ENCODE data around the gene PPP2R5B.

Gene PPP2R5B

DNA sequence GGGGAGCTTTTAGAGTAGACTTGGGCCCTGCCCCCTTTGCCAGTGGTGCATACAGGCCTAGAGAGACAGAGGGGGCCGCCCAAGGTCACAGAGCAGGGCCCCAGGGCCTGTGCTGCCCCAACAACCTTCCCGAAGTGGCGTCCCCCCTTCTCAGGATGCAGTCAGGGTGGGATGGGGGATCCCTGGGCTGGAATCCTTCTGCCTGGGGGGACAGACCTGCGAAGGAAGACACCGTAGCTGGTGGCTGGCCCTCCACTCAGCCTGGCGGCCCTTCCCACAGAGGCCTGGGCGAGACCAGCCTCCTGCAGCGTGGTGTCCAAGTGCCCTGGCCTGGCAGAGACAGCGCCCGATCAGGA, 31.7 kb upstream of the PPP2R5B start:
- in situ Hi-C loops (cut with HindIII; ENCODE audit: low pct_unique_long_range_greater_than_20kb, low sequenced_read_pairs): no loop called here
- DNase-seq (ENCODE audit: low read depth in 1 of 2, low spot score in 1 of 2): no peak
- no peak for TF ChIP-seq JUND (IDR thresholded peaks at IDR 0.05; ENCODE audit: low read depth)

DNA sequence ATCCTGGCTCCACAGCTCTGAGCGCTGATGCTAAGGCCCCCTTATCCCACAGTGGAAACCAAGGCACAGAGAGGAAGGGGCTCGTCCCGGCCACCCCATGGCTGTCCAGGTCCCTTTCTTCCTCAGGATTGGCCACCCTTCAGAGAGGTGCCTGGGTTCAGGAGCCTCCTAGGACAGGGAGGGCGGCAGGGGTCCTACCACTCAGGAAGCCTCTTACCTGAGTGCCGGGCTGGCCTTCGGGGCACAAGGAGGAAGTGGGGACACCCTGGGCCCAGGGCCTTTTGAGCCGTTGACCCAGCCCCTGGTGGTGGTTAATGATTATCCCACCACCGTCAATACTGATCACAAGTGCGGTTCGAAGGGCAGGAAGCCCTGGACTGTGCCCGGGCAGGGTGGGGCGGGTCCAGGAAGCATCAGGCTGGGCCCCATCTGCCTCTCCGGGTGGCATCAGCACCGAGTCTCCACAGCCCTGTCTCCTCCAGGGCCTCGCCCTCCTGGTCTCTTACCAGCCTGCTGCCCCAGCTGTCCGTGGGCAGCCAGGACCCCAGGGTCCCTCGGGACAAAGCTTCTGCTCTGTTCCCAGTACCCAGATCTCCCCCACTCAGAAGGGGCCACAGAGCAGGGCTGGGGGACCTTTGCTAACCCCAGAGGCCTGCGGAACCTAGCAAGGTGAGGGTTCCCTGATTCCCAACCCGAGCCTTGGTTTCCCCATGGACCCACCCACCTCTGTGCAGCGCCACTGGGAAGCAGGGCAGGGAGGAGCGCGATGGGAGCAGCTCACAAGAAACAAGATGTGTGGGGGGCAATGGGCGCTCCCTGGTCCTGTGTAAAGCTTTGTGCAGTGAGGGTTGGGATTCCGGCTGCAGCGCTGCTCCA, 31.1 kb upstream of the PPP2R5B start:
- DNase-seq (ENCODE audit: low read depth in 1 of 2, low spot score in 1 of 2): no peak
- in situ Hi-C loops (cut with HindIII; ENCODE audit: low pct_unique_long_range_greater_than_20kb, low sequenced_read_pairs): no loop called here
- no peak for TF ChIP-seq JUND (IDR thresholded peaks at IDR 0.05; ENCODE audit: low read depth)

DNA sequence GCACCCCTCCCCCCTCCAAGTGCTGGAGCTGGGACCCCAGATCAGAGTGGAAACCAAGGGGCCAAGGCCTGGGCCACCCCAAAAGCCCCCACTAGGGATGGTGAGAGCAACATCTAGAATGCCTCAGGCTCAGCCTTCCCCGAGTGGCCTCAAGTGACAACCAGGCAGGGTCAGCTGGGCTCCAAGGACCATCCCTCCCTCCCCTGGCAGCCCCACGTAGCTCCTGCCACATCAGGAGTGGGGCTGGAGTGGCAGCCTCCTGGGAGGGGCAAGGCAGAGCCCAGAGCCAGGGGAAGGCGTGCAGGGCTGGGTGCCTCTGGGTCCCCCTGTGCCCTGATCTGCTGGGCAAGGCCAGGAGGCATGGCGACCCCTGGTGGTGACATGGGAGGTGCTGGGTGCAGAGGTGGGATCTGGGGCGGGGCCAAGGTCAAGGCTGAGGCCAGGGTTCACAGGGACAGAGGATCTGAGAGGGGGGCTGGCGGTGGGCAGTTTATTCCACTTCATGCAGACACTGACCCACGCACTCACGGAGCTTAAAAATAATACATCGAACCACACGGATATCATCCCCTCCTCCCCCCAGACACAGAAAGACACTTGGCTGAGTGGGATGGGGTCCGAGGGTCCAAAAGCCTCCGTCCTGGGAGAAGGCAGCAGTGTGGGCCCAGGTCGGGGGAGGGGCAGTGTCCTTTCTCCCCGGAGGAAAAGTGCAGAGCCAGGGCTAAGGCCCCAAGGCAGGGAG, 30.2 kb upstream of the PPP2R5B start:
- in situ Hi-C loops (cut with HindIII; ENCODE audit: low pct_unique_long_range_greater_than_20kb, low sequenced_read_pairs): no loop called here
- peak; percentile 76 to 85 for DNase-seq (ENCODE audit: low read depth in 1 of 2, low spot score in 1 of 2)
- no peak for TF ChIP-seq JUND (IDR thresholded peaks at IDR 0.05; ENCODE audit: low read depth)

DNA sequence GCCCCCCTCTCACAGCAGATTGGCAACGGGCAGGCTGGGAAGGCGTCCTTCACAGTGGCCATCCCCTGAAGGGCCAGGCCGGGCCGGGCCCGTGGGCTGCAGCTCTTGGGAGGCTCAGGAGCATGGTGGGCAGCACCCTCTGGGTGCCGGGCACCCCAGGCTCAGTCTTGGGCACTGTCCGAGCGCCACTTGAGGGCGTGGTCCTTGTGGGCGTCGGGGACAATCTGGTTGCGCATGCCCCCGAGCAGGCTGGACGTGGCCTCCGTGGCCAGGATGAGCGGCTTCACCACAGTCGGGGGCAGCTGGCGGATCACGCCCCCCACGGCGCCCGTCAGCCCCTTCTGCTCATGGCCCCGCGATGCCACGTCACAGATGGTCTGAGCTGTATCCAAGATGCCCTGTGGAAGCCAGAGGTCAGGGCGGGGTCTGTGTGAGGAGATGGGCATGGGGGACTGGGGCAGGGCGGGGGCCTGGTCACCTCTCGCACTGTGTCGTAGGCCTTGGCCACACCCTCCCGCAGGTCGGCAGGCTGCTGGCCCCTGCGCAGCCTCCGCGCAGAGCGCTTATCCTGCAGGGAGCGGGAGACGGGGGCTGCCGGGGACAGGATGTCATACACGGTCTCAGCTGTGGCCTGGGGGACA, 29.6 kb upstream of the PPP2R5B start:
- no peak for TF ChIP-seq JUND (IDR thresholded peaks at IDR 0.05; ENCODE audit: low read depth)
- in situ Hi-C loops (cut with HindIII; ENCODE audit: low pct_unique_long_range_greater_than_20kb, low sequenced_read_pairs): no loop called here
- DNase-seq (ENCODE audit: low read depth in 1 of 2, low spot score in 1 of 2): no peak

DNA sequence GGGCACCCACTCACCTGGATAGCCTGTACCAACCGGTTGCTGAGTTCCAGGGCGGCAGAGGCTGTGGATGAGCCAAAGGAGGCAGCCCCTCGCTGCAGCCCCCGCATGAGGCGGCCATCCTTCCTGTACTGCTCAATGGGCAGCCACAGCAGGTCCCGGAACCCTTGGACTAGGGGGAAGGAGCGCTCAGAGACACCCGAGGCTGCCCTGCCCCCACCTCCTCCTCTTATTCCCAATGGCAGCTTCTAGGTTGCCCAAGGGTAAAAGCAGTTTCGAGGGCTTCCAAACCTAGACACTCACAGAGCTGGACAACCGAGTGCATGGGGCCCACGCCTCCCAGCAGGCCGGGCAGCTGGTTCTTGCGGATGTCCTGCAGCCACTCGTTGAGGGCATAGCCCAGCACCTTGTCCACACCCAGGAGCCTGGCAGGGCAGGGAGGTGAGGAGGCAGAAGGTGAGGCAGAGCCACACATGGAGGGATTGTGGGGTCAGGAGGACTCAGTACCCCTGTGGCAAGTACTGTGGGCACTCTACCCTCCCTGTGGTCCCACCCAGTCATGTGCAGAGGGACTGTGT, 28.0 kb upstream of the PPP2R5B start:
- in situ Hi-C loops (cut with HindIII; ENCODE audit: low pct_unique_long_range_greater_than_20kb, low sequenced_read_pairs): no loop called here
- no peak for DNase-seq (ENCODE audit: low read depth in 1 of 2, low spot score in 1 of 2)
- TF ChIP-seq JUND (IDR thresholded peaks at IDR 0.05; ENCODE audit: low read depth): no peak

DNA sequence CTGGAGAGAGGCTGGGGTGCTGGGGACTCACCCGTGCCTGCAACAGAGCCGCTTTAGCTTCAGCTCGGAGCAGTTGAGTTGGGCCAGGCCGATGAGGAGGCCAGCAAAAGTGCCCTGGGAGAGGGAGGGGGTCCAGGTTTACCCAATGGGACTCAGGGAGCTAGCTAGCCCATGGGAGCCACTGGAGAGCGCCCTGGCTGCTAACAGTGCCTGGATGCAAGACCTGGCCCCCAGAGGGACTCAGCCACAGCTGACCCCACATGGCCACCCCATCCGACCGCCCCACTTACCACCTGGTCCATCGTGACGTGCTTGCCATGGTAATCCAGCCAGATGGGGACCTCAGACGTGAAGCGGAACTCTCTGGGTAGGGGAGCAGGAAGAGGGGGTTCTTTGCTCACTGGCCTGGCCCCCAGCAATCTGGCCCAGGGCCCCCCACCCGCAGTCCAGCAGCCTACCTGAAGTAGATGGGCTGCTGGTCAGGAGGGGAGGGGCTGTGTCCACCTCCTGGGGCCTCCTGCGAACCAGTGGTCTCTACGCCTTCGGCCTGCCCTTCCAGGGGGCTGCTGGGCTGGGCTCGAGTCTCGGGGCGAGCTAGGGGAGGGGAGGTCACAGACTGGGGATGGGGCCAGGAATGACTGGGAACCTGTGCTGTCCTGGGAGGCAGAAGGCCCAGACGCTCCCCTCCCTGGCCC, 27.0 kb upstream of the PPP2R5B start:
- in situ Hi-C loops (cut with HindIII; ENCODE audit: low pct_unique_long_range_greater_than_20kb, low sequenced_read_pairs): no loop called here
- TF ChIP-seq JUND (IDR thresholded peaks at IDR 0.05; ENCODE audit: low read depth): no peak
- no peak for DNase-seq (ENCODE audit: low read depth in 1 of 2, low spot score in 1 of 2)

DNA sequence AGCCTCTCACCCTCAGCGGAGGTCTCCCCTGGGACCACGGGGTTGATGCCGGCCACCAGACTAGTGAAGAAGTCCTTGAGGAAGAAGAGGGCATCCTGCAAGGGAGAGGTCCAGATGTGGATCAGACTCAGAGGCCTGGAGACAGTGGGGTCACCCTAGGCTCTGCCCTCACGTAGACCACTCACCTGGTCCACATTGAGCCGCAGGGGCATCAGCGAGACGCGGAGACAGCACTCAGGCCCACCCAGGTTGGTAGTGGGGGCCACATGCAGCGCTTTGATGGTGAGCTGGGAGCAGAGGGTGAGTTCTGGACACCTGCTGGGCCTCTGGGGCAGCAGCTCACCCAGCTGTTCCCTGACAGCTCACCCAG, 26.4 kb upstream of the PPP2R5B start:
- DNase-seq (ENCODE audit: low read depth in 1 of 2, low spot score in 1 of 2): no peak
- in situ Hi-C loops (cut with HindIII; ENCODE audit: low pct_unique_long_range_greater_than_20kb, low sequenced_read_pairs): no loop called here
- no peak for TF ChIP-seq JUND (IDR thresholded peaks at IDR 0.05; ENCODE audit: low read depth)

DNA sequence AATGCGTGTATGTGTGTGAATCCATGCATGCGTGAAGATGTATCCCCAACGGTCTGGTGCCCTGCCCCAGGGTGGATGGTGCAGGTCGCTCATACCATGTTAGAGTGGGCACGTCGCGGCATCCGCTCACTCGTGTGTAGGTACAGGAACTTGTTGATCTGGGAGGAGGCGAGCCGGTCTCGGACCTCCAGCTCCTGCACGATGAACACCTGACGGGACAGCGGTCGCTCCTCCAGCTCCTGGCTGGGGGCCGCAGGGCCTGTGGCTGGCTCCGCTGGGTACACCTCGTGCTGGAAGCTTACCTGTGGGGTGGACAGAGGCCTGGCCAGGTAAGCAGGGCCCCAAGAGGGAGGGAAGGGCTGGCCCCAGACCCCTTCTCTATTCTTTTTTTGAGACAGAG, 25.9 kb upstream of the PPP2R5B start:
- in situ Hi-C loops (cut with HindIII; ENCODE audit: low pct_unique_long_range_greater_than_20kb, low sequenced_read_pairs): no loop called here
- no peak for DNase-seq (ENCODE audit: low read depth in 1 of 2, low spot score in 1 of 2)
- TF ChIP-seq JUND (IDR thresholded peaks at IDR 0.05; ENCODE audit: low read depth): no peak

DNA sequence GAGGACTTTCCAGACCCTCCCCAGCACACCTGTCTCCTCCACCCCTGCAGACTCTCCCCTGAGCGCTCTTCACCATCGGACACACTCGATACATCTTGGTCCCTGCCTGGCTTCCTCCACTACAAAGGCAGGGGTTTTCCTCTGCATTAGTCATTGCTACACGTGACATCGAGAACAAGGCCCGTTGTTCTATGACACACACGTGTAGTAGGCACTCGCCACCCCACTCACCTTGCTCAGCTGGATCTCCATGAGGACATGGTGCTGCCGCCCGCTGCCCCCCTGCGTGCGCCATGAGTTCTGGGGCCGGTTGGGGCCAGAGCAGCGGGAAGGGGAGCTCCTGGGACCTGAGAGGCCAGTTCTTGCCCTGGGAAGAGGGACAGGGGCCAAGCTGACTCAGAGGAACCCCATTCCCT, 24.2 kb upstream of the PPP2R5B start:
- no peak for TF ChIP-seq JUND (IDR thresholded peaks at IDR 0.05; ENCODE audit: low read depth)
- in situ Hi-C loops (cut with HindIII; ENCODE audit: low pct_unique_long_range_greater_than_20kb, low sequenced_read_pairs): no loop called here
- no peak for DNase-seq (ENCODE audit: low read depth in 1 of 2, low spot score in 1 of 2)

DNA sequence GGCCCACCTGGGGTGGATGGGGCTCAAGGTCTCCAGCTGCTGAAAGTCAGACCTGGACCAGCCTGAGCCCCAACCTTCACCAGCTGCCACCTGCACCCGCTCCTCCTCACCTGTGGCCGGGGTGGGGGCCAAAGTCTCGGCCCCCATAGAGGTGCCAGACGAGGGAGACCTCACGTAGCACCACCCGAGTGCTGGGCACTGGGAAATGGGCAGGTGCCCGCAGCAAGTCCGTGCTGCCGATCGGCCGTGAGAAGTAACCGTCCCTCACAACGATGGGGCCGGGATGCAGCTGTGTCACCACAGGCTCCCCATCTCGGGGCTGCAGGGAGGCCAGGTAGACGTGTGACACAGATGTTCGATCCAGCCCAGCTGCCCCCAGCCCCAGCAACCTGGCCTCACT, 23.7 kb upstream of the PPP2R5B start:
- no peak for DNase-seq (ENCODE audit: low read depth in 1 of 2, low spot score in 1 of 2)
- in situ Hi-C loops (cut with HindIII; ENCODE audit: low pct_unique_long_range_greater_than_20kb, low sequenced_read_pairs): no loop called here
- TF ChIP-seq JUND (IDR thresholded peaks at IDR 0.05; ENCODE audit: low read depth): no peak

DNA sequence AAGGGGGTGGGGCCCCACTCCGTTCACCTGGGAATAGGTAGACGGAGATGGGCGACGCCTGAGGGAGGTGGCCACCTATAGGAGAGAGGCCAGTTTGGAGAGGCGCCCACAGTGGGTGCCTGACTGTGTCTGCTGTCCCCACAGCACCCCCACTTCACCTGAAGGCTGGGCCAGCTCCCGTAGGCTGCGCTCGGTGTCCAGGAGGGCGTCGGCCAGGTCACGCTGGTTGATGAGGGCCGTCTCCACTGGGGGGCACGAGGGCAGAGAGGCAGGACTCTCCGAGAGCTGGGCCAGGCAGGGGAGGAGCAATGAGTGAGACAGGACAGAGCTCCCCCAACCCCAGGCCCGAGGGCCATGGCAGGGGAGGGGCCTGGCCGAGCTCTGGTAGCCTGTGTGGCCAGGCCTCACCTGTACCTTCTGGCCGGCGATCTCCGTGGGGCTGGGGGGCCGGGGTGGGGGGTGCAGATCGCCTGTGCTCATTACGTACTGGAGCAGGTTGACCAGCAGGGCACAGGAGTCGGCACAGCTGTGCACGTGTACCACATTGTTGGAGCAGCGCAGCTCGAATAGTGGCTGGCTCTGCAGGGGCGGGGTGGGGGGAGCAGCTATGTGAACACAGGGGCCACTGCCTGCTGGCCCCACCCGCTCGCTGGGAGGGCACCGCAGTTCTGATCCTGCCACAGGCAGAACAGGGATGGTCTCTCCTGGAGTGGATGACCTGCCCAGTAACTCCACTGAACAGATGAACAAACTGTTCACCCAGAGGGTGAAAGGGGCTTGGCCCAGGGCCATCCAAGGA, 22.2 kb upstream of the PPP2R5B start:
- TF ChIP-seq JUND (IDR thresholded peaks at IDR 0.05; ENCODE audit: low read depth): no peak
- no peak for DNase-seq (ENCODE audit: low read depth in 1 of 2, low spot score in 1 of 2)
- in situ Hi-C loops (cut with HindIII; ENCODE audit: low pct_unique_long_range_greater_than_20kb, low sequenced_read_pairs): no loop called here
